ENCODE results near the gene SANBR. TPM values are rescaled to one million over a fixed set of nuclear protein-coding genes. Genes with fewer than 3 reads are reported as not detected.
"Not testable (repeated sequence)": the region's sequence is repeated elsewhere in the genome, so short reads cannot be mapped to it uniquely, and the experiment has no call there.

Gene SANBR
- 10 to 100 TPM; 13.5 to 21.9 (median 17.2) TPM for polyA plus RNA-seq (ENCODE audit: insufficient read length in 3 of 3)
- long read RNA-seq, donor 1: 0 reads
- long read RNA-seq, donor 2: 0 reads
- long read RNA-seq, donor 3, full-length matches to known transcripts: 1 of 1 reads
- long read RNA-seq, donor 3, partial matches to known transcripts: 0 of 1 reads
- long read RNA-seq, donor 3, other reads (novel, unspliced or antisense): 0 of 1 reads
- long read RNA-seq, donor 4, partial matches to known transcripts: 11 of 11 reads
- long read RNA-seq, donor 4, other reads (novel, unspliced or antisense): 0 of 11 reads
- long read RNA-seq, donor 5: 0 reads
- long read RNA-seq, donor 6, partial matches to known transcripts: 0 of 1 reads
- long read RNA-seq, donor 6, other reads (novel, unspliced or antisense): 0 of 1 reads
- long read RNA-seq, donor 7: 0 reads
- long read RNA-seq, donor 8, partial matches to known transcripts: 0 of 1 reads
- long read RNA-seq, donor 8, other reads (novel, unspliced or antisense): 0 of 1 reads
- long read RNA-seq, donor 9: 0 reads
- long read RNA-seq, donor 10, partial matches to known transcripts: 5 of 5 reads
- long read RNA-seq, donor 10, other reads (novel, unspliced or antisense): 0 of 5 reads
- long read RNA-seq, donor 11: 0 reads
- long read RNA-seq, donor 12: 0 reads
- long read RNA-seq, donor 13: 0 reads
- long read RNA-seq, donor 14: 0 reads
- long read RNA-seq, donor 15: 0 reads
- long read RNA-seq, donor 16, full-length matches to known transcripts: 1 of 1 reads
- long read RNA-seq, donor 16, partial matches to known transcripts: 0 of 1 reads
- long read RNA-seq, donor 16, other reads (novel, unspliced or antisense): 0 of 1 reads

DNA sequence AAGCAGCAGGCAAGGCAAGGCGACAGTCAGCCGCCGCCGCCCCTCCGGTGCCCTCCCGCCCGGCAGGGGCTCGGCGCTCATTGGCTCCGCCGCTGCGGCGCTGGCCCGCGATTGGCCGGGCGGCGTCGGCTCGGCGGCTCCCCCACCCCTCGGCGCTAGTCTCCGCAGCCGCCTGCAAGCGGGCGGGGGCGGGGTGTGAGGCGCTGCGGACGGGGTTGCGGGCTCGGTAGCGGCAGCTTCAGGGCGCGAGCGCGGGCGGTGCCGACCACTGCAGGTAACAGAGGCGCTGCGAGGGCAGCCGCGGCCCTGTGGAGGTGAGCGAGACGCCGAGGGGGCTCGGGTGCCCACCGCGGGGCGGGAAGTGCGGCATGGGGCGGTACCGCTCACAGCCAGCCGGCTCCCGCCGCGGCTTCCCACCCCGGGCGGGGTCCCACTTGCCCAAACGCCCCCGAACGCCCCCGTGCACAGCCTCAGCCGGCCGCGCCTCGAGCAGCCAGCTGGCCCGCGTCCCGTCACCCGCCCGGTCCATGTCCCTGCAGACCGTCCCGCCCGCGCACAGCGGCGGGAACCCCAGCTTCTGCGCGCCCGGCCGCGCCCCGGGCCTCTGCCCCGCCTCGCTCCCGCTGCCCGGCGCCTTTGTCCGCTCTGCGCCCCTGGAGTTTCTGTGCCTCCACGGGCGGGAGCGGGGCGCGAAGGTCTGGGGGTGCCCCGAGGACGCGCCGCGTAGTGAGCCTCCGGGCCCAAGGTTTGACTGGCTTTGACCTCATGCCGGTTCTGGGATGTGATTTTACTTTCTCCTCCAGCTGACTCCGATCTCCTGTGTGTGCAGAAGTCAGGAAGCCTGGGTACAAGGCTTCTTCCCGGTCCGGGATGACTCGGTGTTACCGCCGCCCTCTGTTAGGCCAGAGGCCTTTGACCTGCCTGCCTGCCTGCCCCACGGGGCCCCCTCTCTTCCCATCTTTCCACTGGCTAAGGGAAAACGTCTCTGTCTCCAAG is at the start of gene SANBR:
SANBR (plus strand) TSS at position 158 of the 996 bp plus-strand sequence. CDS start 4,480 bp downstream, outside the sequence.
- peak in 10 of 11 donors; percentile 12 to 85 (median 81) for DNase-seq (ENCODE audit: extremely low read depth in 1 of 11, low read depth in 9 of 11, low spot score in 4 of 11)

DNA sequence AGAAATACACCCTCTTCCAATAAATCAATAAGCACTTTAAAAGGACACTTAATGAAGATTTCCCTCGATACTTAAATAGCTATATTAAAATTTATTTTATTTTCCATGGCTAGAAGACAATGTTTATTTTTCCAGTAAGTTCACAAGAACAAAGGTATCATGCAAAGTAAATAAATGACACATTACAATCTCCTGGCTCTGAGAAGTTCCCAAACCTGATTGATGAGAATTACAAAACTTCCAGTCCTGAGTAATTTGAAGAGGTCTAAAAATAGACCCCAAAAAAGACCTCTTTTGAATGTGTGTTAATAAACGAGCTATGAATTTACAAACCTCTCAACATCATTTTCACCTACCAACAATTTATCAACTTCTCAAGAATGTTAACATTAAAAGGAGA is 49.7 kb upstream of the SANBR start:
- no peak for DNase-seq (ENCODE audit: extremely low read depth in 1 of 11, low read depth in 9 of 11, low spot score in 4 of 11)

DNA sequence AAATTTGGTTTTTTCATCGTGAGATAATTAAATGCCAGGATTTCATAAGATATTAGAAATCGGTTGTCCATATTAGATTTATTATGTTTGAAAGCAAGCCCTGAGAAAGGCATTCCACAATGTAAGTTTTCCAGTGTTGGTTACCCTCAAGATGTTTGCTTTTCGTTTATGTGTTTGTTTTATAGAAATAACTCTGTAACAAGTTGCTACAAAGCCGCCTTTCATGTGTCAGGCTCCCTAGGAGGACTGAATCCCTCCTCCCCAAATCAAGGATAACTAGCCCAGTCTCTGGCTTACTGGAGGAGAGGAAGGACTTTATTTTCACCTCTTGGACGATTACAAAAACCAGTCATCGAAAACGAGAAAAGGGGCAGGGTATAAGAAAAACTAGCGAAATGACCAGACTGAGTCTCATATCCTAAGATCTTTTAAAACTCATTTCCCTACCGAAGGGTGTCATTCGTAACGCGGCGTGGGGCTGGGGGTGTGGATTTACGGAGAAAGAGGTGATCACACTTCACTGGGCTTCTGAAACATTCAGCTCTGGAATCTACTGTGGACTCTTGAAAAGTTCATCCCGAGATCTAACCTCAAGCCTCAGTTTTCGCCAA is 49.2 kb upstream of the SANBR start:
- peak in 3 of 11 donors; percentile 1 to 9 (median 4) for DNase-seq (ENCODE audit: extremely low read depth in 1 of 11, low read depth in 9 of 11, low spot score in 4 of 11)

DNA sequence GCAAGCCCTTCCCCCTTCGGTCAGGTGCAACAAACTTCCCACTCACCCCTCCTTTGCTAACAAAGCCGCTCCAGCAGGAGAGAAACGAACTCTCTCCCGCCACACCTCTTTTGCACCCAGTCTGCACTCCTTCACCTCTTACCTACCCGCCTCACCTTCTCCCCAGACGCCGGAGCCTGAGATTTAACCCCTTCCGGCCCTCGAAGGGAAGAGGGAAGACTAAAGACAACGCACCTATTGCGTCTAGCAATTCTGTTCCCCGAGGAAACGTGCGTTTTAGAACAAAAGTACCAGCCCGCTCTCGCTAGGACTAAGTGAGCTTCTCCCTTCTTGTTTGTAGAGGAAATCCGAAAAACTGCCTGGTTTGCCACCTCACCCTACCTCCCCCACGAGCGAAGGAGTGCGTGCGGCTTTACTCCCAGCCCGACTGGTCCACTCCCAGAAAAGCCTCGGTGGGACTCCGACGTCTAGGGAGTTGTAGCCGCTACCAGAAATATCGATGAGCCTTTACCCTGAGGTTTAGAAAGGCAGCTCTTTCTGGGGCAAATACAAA is 48.6 kb upstream of the SANBR start:
- peak; percentile 54 to 89 (median 76) for DNase-seq (ENCODE audit: extremely low read depth in 1 of 11, low read depth in 9 of 11, low spot score in 4 of 11)

DNA sequence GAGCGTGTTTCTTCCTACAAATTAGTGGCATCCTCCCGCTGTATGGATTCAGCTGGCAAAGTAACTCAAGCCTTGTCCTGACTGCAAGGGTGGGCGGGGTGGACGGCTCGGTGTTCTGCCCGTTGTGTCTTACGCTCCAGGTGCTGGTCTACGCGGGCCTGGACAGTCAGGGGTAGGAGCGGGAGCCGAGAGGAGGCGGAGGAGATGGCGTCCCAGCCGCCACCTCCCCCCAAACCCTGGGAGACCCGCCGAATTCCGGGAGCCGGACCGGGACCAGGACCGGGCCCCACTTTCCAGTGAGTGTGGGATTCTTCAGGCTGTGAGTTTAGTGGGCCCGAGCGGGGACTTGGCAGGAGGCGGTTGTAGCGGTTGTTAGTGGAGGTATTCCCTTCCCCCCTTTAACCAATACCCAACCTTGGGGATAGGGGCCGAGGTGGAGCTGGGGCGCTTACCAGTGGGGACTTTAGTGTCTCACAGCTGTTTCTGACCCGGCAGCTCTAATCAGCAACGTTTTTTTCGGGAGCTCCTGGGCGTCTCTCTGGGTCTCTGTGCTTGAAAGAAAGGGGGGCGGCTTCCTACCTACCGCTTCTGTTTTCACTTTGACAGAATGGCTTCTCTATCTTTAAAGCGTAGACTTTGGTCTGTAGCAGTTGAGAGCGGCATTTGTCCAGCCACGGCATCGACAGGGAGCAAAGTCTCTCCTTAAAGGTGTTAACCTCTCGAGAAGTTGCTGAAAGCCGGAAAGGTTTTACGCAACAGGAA is 47.9 kb upstream of the SANBR start, which contains the start of the genes PEX13 and PUS10:
PEX13 (plus strand) TSS at position 165 of the 762 bp plus-strand sequence; CDS start at position 205, 40 bp downstream.
PUS10 (minus strand) TSS at position 700 of the 762 bp plus-strand sequence. CDS start 6,365 bp downstream, outside the sequence.
- DNase-seq (ENCODE audit: extremely low read depth in 1 of 11, low read depth in 9 of 11, low spot score in 4 of 11): peak in 9 of 11 donors; percentile 33 to 75 (median 65)

DNA sequence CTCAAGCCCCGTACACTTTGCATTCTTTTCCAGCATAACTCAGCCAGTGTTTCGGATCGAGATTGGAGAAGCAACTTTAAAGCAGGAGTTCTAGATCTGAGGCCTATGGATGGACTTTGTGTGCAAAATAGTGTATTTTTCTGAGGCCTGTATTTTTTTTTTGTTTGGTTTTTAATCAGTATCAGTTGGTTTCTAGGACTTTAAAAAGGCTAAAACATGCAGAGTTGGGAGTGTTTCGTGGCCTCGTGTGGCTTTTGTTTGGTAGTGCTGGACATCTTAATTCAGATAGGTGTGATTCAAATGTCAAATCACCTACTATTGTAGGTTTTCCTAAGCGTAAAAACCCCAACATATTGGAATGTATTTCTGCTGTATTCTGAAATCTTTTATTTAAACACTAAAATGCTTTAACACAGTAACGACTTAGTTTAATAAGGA is 47.3 kb upstream of the SANBR start:
- peak in 3 of 11 donors; percentile 38 to 50 (median 38) for DNase-seq (ENCODE audit: extremely low read depth in 1 of 11, low read depth in 9 of 11, low spot score in 4 of 11)

DNA sequence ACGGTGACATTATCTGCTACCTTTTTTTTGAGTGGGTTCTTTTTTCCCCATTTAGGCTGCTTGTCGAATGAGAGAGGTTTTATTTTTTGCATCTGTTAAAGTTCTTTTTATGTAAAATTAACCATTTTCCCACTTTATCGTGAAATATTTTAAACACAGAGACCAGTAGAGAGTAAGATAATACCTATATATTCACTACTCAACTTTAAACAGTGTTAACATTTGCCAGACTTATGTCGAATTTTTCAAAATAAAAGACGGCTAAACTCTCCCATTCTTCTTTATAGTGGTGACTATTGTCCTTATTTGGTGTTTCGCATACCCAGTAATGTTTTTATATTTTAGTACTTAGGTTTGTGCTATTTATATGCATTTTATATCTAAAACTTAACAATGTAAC is 46.9 kb upstream of the SANBR start:
- DNase-seq (ENCODE audit: extremely low read depth in 1 of 11, low read depth in 9 of 11, low spot score in 4 of 11): no peak

DNA sequence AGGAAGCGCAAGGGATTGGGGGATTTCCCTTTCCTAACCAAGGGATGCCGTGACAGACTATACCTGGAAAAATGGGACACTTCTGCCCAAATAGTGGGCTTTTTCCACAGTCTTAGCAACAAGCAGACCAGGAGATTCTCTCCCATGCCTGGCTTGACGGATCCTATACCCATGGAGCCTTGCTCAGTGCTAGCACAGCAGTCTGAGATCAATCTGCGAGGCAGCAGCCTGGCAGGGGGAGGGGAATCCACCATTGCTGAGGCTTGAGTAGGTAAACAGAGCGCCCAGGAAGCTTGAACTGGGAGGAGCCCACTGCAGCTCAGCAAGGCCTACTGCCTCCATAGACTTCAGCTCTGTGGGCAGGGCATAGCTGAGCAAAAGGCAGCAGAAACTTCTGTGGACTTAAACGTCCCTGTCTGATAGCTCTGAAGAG is 44.4 kb upstream of the SANBR start:
- no peak for DNase-seq (ENCODE audit: extremely low read depth in 1 of 11, low read depth in 9 of 11, low spot score in 4 of 11)

DNA sequence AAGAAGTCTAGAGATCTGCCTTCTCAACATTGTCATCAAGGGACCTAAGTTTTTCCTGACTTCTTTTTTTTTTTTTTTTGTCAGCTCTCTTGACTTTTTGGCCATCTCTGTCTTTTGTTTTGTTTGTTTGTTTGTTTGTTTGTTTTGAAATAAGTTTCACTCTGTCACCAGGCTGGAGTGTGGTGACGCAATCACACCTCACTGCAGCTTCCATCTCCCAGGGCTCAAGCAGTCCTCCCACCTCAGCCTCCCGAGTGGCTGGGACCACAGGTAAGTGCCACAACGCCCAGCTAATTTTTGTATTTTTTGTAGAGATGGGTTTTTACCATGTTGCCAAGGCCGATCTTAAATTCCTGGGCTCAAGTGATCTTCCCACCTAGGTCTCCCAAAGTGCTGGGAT is 42.0 kb upstream of the SANBR start:
- no peak for DNase-seq (ENCODE audit: extremely low read depth in 1 of 11, low read depth in 9 of 11, low spot score in 4 of 11)

DNA sequence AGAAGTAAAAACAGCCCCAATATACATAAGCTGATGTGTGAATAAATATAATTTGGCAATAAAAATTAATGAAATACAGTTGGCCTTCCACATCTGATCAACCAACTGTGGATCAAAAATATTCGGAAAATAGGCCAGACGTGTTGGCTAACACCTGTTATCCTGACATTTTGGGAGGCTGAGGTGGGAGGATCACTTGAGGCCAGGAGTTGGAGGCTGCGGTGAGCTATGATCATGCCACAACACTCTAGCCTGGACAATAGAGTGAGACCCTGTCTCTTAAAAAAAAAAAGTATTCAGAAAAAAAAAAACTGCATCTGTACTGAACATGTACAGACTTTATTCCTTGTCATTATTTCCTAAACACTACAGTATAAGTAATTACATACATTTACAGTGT is 36.1 kb upstream of the SANBR start:
- DNase-seq (ENCODE audit: extremely low read depth in 1 of 11, low read depth in 9 of 11, low spot score in 4 of 11): no peak

DNA sequence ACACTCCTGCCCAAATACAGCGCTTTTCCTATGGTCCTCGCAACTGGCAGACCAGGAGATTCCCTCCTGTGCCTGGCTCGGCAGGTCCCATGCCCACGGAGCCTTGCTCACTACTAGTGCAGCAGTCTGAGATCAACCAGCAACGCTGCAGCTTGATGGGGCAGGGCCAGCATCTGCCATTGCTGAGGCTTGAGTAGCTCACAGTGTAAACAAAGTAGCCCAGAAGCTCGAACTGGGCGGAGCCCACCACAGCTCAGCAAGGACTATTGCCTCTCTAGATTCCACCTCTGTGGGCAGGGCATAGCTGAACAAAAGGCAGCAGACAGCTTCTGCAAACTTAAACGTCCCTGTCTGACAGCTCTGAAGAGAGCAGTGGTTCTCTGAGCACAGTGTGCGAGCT is 31.1 kb upstream of the SANBR start:
- DNase-seq (ENCODE audit: extremely low read depth in 1 of 11, low read depth in 9 of 11, low spot score in 4 of 11): not testable (repeated sequence)

DNA sequence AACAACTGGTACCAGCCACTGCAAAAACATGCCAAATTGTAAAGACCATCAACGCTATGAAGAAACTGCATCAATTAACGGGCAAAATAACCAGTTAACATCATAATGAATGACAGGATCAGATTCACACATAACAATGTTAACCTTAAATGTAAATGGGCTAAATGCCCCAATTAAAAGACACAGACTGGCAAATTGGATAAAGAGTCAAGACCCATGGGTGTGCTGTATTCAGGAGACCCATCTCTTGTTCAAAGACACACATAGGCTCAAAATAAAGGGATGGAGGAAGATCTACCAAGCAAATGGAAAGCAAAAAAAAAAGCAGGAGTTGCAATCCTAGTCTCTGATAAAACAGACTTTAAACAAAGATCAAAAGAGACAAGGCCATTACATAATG is 29.0 kb upstream of the SANBR start:
- DNase-seq (ENCODE audit: extremely low read depth in 1 of 11, low read depth in 9 of 11, low spot score in 4 of 11): not testable (repeated sequence)

DNA sequence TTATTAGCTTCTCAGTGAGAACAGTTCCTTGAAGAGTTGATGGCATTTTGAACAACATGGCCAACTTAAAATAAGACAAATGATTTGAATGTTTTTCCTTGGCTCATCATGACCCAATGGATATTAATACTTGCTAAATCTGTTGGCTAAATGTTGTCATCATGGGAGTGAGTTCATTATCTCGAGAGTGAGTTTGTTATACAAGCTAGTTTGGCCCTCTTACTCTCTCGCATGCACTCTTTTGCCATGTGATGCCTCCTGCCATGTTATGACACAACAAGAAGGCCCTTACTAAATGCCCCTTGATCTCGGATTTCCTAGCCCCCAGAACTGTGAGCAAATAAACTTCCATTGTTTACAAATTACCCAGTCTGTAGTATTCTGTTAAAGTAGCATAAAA is 22.9 kb upstream of the SANBR start:
- DNase-seq (ENCODE audit: extremely low read depth in 1 of 11, low read depth in 9 of 11, low spot score in 4 of 11): no peak

DNA sequence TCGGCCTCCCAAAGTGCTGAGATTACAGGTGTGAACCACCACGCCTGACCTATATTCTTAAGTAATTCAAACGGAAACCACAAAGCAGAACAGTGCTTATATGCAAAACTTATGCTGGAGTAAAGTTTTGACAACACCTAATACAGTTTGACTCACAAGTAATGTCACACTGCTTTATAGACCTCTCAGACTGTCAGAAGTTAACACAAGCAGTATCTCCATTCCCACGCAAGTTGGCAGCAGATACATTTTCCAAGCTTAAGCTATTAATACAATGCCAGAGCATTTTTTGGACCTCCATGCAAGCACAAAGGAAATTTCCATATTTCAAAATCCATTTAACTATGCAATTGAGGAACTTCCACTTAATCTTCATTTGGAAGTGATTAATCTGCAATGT is 21.0 kb upstream of the SANBR start:
- no peak for DNase-seq (ENCODE audit: extremely low read depth in 1 of 11, low read depth in 9 of 11, low spot score in 4 of 11)

DNA sequence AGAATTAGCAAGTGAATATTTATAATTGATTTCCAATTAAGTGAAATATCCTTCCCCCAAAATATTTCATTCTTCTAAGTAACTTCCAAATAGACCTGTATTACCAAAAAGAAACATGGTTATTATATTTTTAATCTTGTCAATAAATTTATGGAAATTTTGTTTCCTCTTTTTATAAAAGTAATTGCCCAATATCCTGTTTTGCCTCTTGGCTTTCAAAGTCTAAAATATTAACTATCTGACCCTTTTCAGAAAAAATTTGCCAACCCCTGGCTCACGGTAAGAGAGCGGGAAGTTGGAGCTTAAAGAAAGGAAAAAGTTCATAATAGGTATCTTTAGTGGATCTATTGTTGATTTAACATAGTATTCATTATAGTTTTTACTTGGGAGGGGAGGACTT is 20.4 kb upstream of the SANBR start:
- DNase-seq (ENCODE audit: extremely low read depth in 1 of 11, low read depth in 9 of 11, low spot score in 4 of 11): no peak

DNA sequence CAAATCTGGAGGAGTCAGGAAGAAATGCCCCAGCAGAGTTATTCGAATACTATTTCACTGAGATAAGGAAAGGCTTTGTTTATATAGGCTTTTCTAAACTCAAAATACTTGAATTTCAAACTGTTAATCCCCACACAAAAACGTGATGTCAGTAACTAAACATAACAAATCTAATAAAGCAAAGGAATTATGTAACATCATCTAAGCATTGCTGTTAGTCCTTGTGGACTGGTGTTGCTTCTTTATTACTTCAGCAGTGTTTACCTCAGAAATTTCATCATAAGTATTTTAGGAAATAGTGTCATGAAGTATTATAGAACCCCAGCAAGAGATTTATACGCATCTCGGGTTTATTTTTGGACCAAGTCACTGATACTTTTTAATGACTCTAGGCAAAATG is 19.7 kb upstream of the SANBR start:
- DNase-seq (ENCODE audit: extremely low read depth in 1 of 11, low read depth in 9 of 11, low spot score in 4 of 11): no peak

DNA sequence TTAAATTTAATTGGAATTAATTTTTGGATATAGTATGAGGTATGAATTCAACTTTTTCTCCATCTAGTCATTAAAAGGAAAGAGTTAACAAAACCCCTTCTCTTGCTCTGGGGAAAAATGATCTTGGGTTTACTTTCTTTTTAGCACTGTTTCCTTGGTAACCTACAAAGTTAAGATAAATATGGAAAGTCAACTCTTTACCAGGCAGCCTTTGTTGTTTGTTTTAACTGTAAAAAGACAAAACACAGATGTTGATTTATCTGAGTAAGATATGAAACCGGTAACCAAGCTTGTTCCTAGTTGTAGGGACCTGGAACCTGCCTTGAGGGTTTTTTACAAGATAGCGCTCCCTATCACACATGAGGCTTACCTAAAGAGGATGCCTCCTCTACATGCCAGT is 10.1 kb upstream of the SANBR start:
- DNase-seq (ENCODE audit: extremely low read depth in 1 of 11, low read depth in 9 of 11, low spot score in 4 of 11): no peak
